Measurements from ENCODE around the gene ABCB6.
"Not testable (repeated sequence)": the region's sequence is repeated elsewhere in the genome, so short reads cannot be mapped to it uniquely, and the experiment has no call there.

The ABCB6 gene

GRCh38 chr2:219214141-219214540 is 4.6 kb downstream of the ABCB6 start:
- no peak for DNase-seq (ENCODE audit: low read depth in 1 of 2, low spot score in 1 of 2)

- no peak for DNase-seq (ENCODE audit: low read depth in 1 of 2, low spot score in 1 of 2)
These were observed 5.2 kb downstream of the ABCB6 start for GRCh38 chr2:219213486-219214071.

- DNase-seq (ENCODE audit: low read depth in 1 of 2, low spot score in 1 of 2) = no peak
These were observed 5.7 kb downstream of the ABCB6 start for GRCh38 chr2:219213026-219213415.

GRCh38 chr2:219210886-219211362 is 7.8 kb downstream of the ABCB6 start:
- no peak for DNase-seq (ENCODE audit: low read depth in 1 of 2, low spot score in 1 of 2)

GRCh38 chr2:219210196-219210885 is 8.4 kb downstream of the ABCB6 start:
- no peak for DNase-seq (ENCODE audit: low read depth in 1 of 2, low spot score in 1 of 2)

- no peak for DNase-seq (ENCODE audit: low read depth in 1 of 2, low spot score in 1 of 2)
These were observed 9.2 kb downstream of the ABCB6 start for GRCh38 chr2:219209236-219210195.

GRCh38 chr2:219207884-219208740 is 10.6 kb downstream of the ABCB6 start:
- DNase-seq (ENCODE audit: low read depth in 1 of 2, low spot score in 1 of 2) = no peak

GRCh38 chr2:219207134-219207883 is 11.4 kb downstream of the ABCB6 start:
- no peak for DNase-seq (ENCODE audit: low read depth in 1 of 2, low spot score in 1 of 2)

GRCh38 chr2:219206328-219207133 is 12.2 kb downstream of the ABCB6 start, which contains the start of gene ZFAND2B:
Gene ZFAND2B, plus strand, starts transcription at chr2:219206782. Its CDS starts 206 bp downstream, at chr2:219206988.
- peak; percentile 93 to 95 for DNase-seq (ENCODE audit: low read depth in 1 of 2, low spot score in 1 of 2)

GRCh38 chr2:219205981-219206327 is 12.8 kb downstream of the ABCB6 start:
- DNase-seq (ENCODE audit: low read depth in 1 of 2, low spot score in 1 of 2) = no peak

GRCh38 chr2:219205165-219205538 is 13.6 kb downstream of the ABCB6 start:
- no peak for DNase-seq (ENCODE audit: low read depth in 1 of 2, low spot score in 1 of 2)

GRCh38 chr2:219204425-219205164 is 14.2 kb downstream of the ABCB6 start:
- no peak for DNase-seq (ENCODE audit: low read depth in 1 of 2, low spot score in 1 of 2)

GRCh38 chr2:219201331-219201730 is 17.4 kb downstream of the ABCB6 start:
- not testable (repeated sequence) for DNase-seq (ENCODE audit: low read depth in 1 of 2, low spot score in 1 of 2)

GRCh38 chr2:219200502-219201326 is 18.0 kb downstream of the ABCB6 start:
- DNase-seq (ENCODE audit: low read depth in 1 of 2, low spot score in 1 of 2) = not testable (repeated sequence)

GRCh38 chr2:219199470-219200211 is 19.1 kb downstream of the ABCB6 start:
- DNase-seq (ENCODE audit: low read depth in 1 of 2, low spot score in 1 of 2) = no peak

GRCh38 chr2:219198974-219199373 is 19.8 kb downstream of the ABCB6 start:
- no peak for DNase-seq (ENCODE audit: low read depth in 1 of 2, low spot score in 1 of 2)

- no peak for DNase-seq (ENCODE audit: low read depth in 1 of 2, low spot score in 1 of 2)
These were observed 21.4 kb downstream of the ABCB6 start for GRCh38 chr2:219197388-219197787.

Measured in stimulated activated CD4-positive, alpha-beta T cell treated with anti-CD3 and anti-CD28 coated beads, Interleukin-15, amount 100 ng/mL, for 1 hour (primary cell).